ENCODE data around the gene CSRP3. TPM values are rescaled to one million over a fixed set of nuclear protein-coding genes. Genes with fewer than 3 reads are reported as not detected.

CSRP3 gene
- total RNA-seq, 1 experiment from 2014 or later: not detected

DNA sequence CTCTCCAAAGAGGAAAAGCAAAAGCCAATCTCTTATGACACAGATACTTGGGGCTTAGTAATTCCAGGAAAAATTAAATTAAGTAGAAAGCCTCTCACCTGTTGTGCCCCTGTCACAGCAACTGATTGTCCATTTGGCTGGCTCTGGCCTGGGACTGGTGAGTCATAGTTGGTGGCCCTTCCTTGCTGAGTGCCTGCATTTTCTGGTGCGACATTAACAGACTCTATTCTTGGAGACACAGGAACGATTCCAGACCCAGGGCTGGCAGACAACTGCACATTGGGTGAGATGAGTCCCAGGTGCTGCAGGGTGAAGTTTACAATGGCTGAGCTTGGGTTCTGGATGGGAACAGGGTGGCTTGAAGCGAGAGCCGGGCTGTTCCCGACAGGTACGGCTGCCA, 23.3 kb upstream of the CSRP3 start:
- H3K4me1 ChIP-seq: peaks cover 33% of the 10 kb centered on the region
- intact Hi-C loops (cut with micrococcal nuclease; ENCODE audit: unreplicated experiment): no loop called here
- no peak overlapping the region for H3K4me3 ChIP-seq (ENCODE audit: low read depth, low read length)
- H3K36me3 ChIP-seq (ENCODE audit: control insufficient read depth, insufficient read depth, low read length): peaks cover 8% of the 10 kb centered on the region
- BruUV-seq (replicated peaks): no TSS peak
- Mint-ChIP-seq H3K27ac (ENCODE audit: unreplicated experiment) (no peak overlapping the region), H3K27me3 (ENCODE audit: insufficient read depth, unreplicated experiment) (no peaks in the 10 kb centered on the region), H3K36me3 (ENCODE audit: insufficient read depth, unreplicated experiment) (peaks cover 84% of the 10 kb centered on the region), H3K9me3 (ENCODE audit: unreplicated experiment) (peaks cover 9% of the 10 kb centered on the region), H3K4me3 (ENCODE audit: unreplicated experiment) (no peak overlapping the region), H3K4me1 (ENCODE audit: low read depth, unreplicated experiment) (peaks cover 30% of the 10 kb centered on the region)
- no peak for DNase-seq
- no peaks in the 10 kb centered on the region for H3K9me3 ChIP-seq
- CTCF ChIA-PET: interaction anchor here (0.6 kb wide), 1 partner anchor 153 kb away, joined by 3 read pairs; no protein-coding TSS in a partner anchor
- POLR2A ChIA-PET: no interaction called here
- TF ChIP-seq, protein P1, sequence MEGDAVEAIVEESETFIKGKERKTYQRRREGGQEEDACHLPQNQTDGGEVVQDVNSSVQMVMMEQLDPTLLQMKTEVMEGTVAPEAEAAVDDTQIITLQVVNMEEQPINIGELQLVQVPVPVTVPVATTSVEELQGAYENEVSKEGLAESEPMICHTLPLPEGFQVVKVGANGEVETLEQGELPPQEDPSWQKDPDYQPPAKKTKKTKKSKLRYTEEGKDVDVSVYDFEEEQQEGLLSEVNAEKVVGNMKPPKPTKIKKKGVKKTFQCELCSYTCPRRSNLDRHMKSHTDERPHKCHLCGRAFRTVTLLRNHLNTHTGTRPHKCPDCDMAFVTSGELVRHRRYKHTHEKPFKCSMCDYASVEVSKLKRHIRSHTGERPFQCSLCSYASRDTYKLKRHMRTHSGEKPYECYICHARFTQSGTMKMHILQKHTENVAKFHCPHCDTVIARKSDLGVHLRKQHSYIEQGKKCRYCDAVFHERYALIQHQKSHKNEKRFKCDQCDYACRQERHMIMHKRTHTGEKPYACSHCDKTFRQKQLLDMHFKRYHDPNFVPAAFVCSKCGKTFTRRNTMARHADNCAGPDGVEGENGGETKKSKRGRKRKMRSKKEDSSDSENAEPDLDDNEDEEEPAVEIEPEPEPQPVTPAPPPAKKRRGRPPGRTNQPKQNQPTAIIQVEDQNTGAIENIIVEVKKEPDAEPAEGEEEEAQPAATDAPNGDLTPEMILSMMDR (IDR thresholded peaks at IDR 0.05; ENCODE audit: insufficient read depth in 1 of 2, low read depth in 1 of 2, low read length in 1 of 2, severe bottlenecking in 1 of 2, unreplicated experiment in 1 of 2): no peak
- no peaks in the 10 kb centered on the region for H3K27me3 ChIP-seq (replicated peaks; ENCODE audit: control insufficient read depth, insufficient read depth, low read length)

DNA sequence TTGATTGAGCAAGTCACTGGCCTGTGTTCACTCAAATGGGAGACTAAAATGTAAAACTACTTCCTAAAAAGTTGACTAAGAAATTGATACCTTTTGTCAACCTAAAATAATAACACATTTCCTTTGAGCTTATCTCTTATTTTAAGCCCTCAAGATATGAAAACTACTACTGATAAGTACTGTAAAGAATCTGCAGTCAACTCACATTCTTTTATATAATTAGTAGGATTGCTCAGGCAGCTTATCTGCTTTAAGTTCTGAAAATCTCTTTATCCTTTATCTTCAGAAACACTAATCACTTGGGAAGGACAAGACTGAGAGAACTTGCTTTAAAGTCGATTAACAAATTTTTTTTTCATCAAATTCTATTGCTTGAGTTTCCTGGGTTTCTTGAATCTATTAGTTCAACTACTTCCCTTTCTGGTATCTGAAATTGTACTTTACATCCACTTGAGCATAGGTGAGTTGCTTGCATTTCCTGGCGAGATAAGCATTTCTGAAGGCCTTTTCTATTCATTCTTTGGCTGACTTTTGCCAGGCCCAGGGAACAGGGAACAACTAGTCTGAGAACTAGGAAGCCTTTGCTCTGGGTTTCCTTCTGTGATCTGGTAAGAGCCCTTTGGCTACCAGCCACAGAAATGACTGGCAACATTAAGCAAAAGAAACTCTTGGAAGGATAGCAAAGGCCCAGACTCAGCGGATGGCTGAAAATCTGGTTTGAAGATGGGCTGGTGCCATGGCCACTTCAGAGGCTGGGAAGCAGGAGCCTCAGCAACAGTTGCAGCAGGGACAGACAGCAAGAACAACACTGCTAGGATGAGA, 19.3 kb upstream of the CSRP3 start:
- H3K9me3 Mint-ChIP-seq (ENCODE audit: unreplicated experiment): peaks cover 9% of the 10 kb centered on the region
- peak overlapping the region; percentile 52 for H3K27ac Mint-ChIP-seq (ENCODE audit: unreplicated experiment)
- CTCF ChIA-PET: interaction anchor here (0.6 to 0.7 kb wide), 2 partner anchors 20 to 144 kb away, joined by 3 to 7 read pairs; partner anchors contain the start of gene E2F8
- Histone ChIP-seq H3K9me3 (no peaks in the 10 kb centered on the region), H3K4me1 (peaks cover 43% of the 10 kb centered on the region), H3K36me3 (ENCODE audit: control insufficient read depth, insufficient read depth, low read length) (peaks cover 6% of the 10 kb centered on the region), H3K27me3 (replicated peaks; ENCODE audit: control insufficient read depth, insufficient read depth, low read length) (no peaks in the 10 kb centered on the region), H3K4me3 (ENCODE audit: low read depth, low read length) (no peak overlapping the region)
- H3K36me3 Mint-ChIP-seq (ENCODE audit: insufficient read depth, unreplicated experiment): peaks cover 46% of the 10 kb centered on the region
- peaks cover 36% of the 10 kb centered on the region for H3K4me1 Mint-ChIP-seq (ENCODE audit: low read depth, unreplicated experiment)
- no peaks in the 10 kb centered on the region for H3K27me3 Mint-ChIP-seq (ENCODE audit: insufficient read depth, unreplicated experiment)
- no TSS peak for BruUV-seq (replicated peaks)
- peak overlapping the region; percentile 1 for H3K4me3 Mint-ChIP-seq (ENCODE audit: unreplicated experiment)
- POLR2A ChIA-PET: interaction anchor here (1.0 kb wide), 1 partner anchor 11 kb away, joined by 3 read pairs; no protein-coding TSS in a partner anchor
- peak in 1 of 2 experiments; percentile 38 for DNase-seq
- intact Hi-C loops (cut with micrococcal nuclease; ENCODE audit: unreplicated experiment): loop anchor here (1.0 kb wide), 4 partner anchors 12 to 45 kb away; partner anchors contain the start of gene E2F8
- TF ChIP-seq, protein P1 (IDR thresholded peaks at IDR 0.05; ENCODE audit: insufficient read depth in 1 of 2, low read depth in 1 of 2, low read length in 1 of 2, severe bottlenecking in 1 of 2, unreplicated experiment in 1 of 2): no peak

DNA sequence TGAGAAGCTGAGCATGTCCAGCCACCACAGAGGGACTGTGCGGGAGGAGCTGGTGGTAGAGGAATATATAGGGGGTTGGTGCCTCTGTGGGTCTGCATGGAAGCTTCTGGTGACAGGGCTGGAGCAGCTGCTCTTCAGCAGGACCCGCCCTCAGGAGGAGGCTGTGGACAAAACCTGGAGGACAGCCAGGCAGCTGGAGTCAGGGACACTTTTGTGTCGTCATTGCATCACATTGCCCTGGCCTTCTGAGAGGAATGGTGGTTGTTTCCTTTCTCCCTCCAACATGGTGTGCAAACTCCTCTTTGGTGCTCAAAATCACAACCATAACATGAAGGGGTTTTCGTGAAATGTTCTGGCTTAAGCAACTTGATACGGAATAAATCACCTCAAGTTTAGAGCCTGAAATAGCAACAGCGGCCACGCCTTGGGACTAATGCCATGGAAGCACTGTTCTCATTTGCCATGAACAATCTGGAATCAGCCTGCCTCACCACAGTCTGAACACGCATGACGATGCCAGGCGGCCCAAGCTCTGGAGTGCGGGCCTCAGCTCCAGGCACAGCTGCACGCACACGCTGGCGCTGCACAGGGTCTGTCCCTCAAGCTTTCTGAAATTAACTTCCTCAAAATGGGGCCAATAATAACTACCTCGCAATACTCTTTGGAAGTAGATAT, 17.1 kb upstream of the CSRP3 start:
- DNase-seq: no peak
- H3K36me3 ChIP-seq (ENCODE audit: control insufficient read depth, insufficient read depth, low read length): no peaks in the 10 kb centered on the region
- Mint-ChIP-seq H3K4me1 (ENCODE audit: low read depth, unreplicated experiment) (peaks cover 43% of the 10 kb centered on the region), H3K4me3 (ENCODE audit: unreplicated experiment) (no peak overlapping the region), H3K36me3 (ENCODE audit: insufficient read depth, unreplicated experiment) (peaks cover 25% of the 10 kb centered on the region), H3K27ac (ENCODE audit: unreplicated experiment) (no peak overlapping the region), H3K27me3 (ENCODE audit: insufficient read depth, unreplicated experiment) (no peaks in the 10 kb centered on the region), H3K9me3 (ENCODE audit: unreplicated experiment) (no peaks in the 10 kb centered on the region)
- CTCF ChIA-PET: interaction anchor here (0.5 kb wide), 1 partner anchor 22 kb away, joined by 3 read pairs; no protein-coding TSS in a partner anchor
- H3K9me3 ChIP-seq: no peaks in the 10 kb centered on the region
- H3K4me3 ChIP-seq (ENCODE audit: low read depth, low read length): no peak overlapping the region
- POLR2A ChIA-PET: no interaction called here
- no peaks in the 10 kb centered on the region for H3K27me3 ChIP-seq (replicated peaks; ENCODE audit: control insufficient read depth, insufficient read depth, low read length)
- TF ChIP-seq, protein P1 (IDR thresholded peaks at IDR 0.05; ENCODE audit: insufficient read depth in 1 of 2, low read depth in 1 of 2, low read length in 1 of 2, severe bottlenecking in 1 of 2, unreplicated experiment in 1 of 2): no peak
- intact Hi-C loops (cut with micrococcal nuclease; ENCODE audit: unreplicated experiment): no loop called here
- BruUV-seq (replicated peaks): no TSS peak
- H3K4me1 ChIP-seq: peaks cover 43% of the 10 kb centered on the region

All from Caco-2 (cell line).